HCT116 (cell line): ENCODE data around the gene CPB1. TPM values are rescaled to one million over a fixed set of nuclear protein-coding genes. Genes with fewer than 3 reads are reported as not detected.
A peak's percentile ranks its signal among the peaks of the same experiment; 100 is the strongest.

Experiments
- ATAC-seq: fragments of 200-7000 bp; cut with Tn5 transposase; 2 replicates; pipeline ENCODE4 v1.9.1; 2020; ENCODE audit warnings: mild to moderate bottlenecking, moderate library complexity
- BruUV-seq: library from RNA; stranded (reverse); fragments of 400-500 nt; replicated peaks from 2 replicates; lab custom pipeline; 2021; lab: Mats Ljungman, UMichigan
- CTCF ChIA-PET: fragments of 300-600 bp; sonication (Branson Sonifier 250); formaldehyde crosslinking; loops from one replicate; lab custom pipeline; 2021; ENCODE audit warnings: antibody characterized with exemption; lab: Charles Lee
- POLR2A ChIA-PET: fragments of 300-600, 350-600 bp; sonication (Branson Sonifier 250); formaldehyde crosslinking; loops from one replicate; lab custom pipeline; 2021; ENCODE audit warnings: antibody characterized with exemption; lab: Charles Lee
- RAD21 ChIA-PET, 2 experiments: fragments of 300-600 bp; sonication (Branson Sonifier 250); formaldehyde crosslinking; loops; one replicate each; lab custom pipeline; 2023; ENCODE audit warnings: low total read pairs in 2 of 2; ENCODE audit not compliant: uncharacterized antibody in 2 of 2, unreplicated experiment in 2 of 2, low non-redundant PET in 1 of 2; lab: Charles Lee
- DNase-seq: peaks from one replicate; pipeline ENCODE4 v3.0.0-alpha.2; 2010; ENCODE audit warnings: low read depth, low spot score
- H2AFZ ChIP-seq: fragments of 200-600 bp; shearing (Covaris generic), sonication (generic); 2 replicates; pipeline ENCODE4 v1.6.1; 2017; ENCODE audit warnings: low read depth, mixed run types, mixed read lengths, antibody characterized with exemption, low read length; ENCODE audit not compliant: poor library complexity, severe bottlenecking
- H3K27ac ChIP-seq: 2 replicates; pipeline ENCODE4 v1.5.1; 2012; ENCODE audit warnings: low read depth, low read length
- H3K27me3 ChIP-seq: fragments of 200-600 bp; sonication (generic); 2 replicates; pipeline ENCODE4 v1.6.1; 2016; ENCODE audit warnings: mixed run types, low read length, mixed read lengths; ENCODE audit not compliant: insufficient read depth
- H3K36me3 ChIP-seq, 2 experiments: fragments of 200-500 bp in 1 of 2; fragments of 200-600 bp in 1 of 2; sonication (Bioruptor generic) in 1 of 2; sonication (generic) in 1 of 2; 2 replicates each; pipeline versions ENCODE4 v1.5.1 to v1.6.1; 2014 to 2016; ENCODE audit warnings: low read length in 2 of 2, inconsistent platforms in 1 of 2, mixed read lengths in 1 of 2, mixed run types in 1 of 2; ENCODE audit not compliant: insufficient read depth in 2 of 2, control insufficient read depth in 1 of 2
- H3K4me1 ChIP-seq, 2 experiments: fragments of 200-600 bp in 1 of 2; sonication (generic) in 1 of 2; 2 replicates each; pipeline versions ENCODE4 v1.5.1 to v1.6.1; 2012 to 2017; ENCODE audit warnings: low read length in 2 of 2, inconsistent platforms in 1 of 2, mild to moderate bottlenecking in 1 of 2, mixed read lengths in 1 of 2, mixed run types in 1 of 2, moderate library complexity in 1 of 2; ENCODE audit not compliant: insufficient read depth in 2 of 2, control insufficient read depth in 1 of 2
- H3K4me2 ChIP-seq: fragments of 200-600 bp; sonication (generic); 2 replicates; pipeline ENCODE4 v1.6.1; 2017; ENCODE audit warnings: mixed run types, low read length, mixed read lengths
- H3K4me3 ChIP-seq, 2 experiments: fragments of 200-600 bp in 1 of 2; sonication (generic) in 1 of 2; replicated peaks in 1 of 2; 2 replicates each; pipeline ENCODE4 v1.5.1; 2011 to 2016; ENCODE audit warnings: low read length in 2 of 2, control low read depth in 1 of 2, low read depth in 1 of 2, mild to moderate bottlenecking in 1 of 2, mixed read lengths in 1 of 2, mixed run types in 1 of 2
- H3K79me2 ChIP-seq: fragments of 200-600 bp; sonication (generic); 2 replicates; pipeline ENCODE4 v1.6.1; 2017; ENCODE audit warnings: mild to moderate bottlenecking, mixed run types, low read length, moderate library complexity, mixed read lengths; ENCODE audit not compliant: insufficient read depth
- H3K9ac ChIP-seq: fragments of 200-600 bp; sonication (generic); 2 replicates; pipeline ENCODE4 v1.6.1; 2016; ENCODE audit warnings: low read length, mixed read lengths
- H3K9me2 ChIP-seq: fragments of 200-600 bp; sonication (generic), shearing (Covaris generic); 2 replicates; pipeline ENCODE4 v1.6.1; 2017; ENCODE audit warnings: mixed run types, mild to moderate bottlenecking, moderate library complexity; ENCODE audit not compliant: insufficient read depth
- H3K9me3 ChIP-seq, 2 experiments: fragments of 200-500 bp in 1 of 2; fragments of 200-600 bp in 1 of 2; sonication (Bioruptor generic) in 1 of 2; sonication (generic) in 1 of 2; 2 replicates each; pipeline ENCODE4 v1.6.1; 2014 to 2017; ENCODE audit warnings: low read length in 2 of 2, mixed read lengths in 2 of 2, inconsistent platforms in 1 of 2, low read depth in 1 of 2, mild to moderate bottlenecking in 1 of 2, mixed run types in 1 of 2, moderate library complexity in 1 of 2; ENCODE audit not compliant: control insufficient read depth in 1 of 2, insufficient read depth in 1 of 2
- H4K20me1 ChIP-seq: fragments of 200-600 bp; sonication (generic), shearing (Covaris generic); 2 replicates; pipeline ENCODE4 v1.6.1; 2017; ENCODE audit warnings: mixed run types, mild to moderate bottlenecking, moderate library complexity; ENCODE audit not compliant: insufficient read depth
- CEBPB ChIP-seq: IDR thresholded peaks from 2 replicates; pipeline ENCODE4 v1.6.1; 2012; ENCODE audit warnings: low read depth
- EZH2 ChIP-seq: fragments of 200-600 bp; sonication (generic); IDR thresholded peaks from 2 replicates; pipeline ENCODE4 v1.6.1; 2017; ENCODE audit warnings: antibody characterized with exemption, mixed run types
- EZH2phosphoT487 ChIP-seq: fragments of 200-600 bp; IDR thresholded peaks from 2 replicates; pipeline ENCODE4 v1.6.1; 2018; ENCODE audit warnings: antibody characterized with exemption, borderline replicate concordance
- FOSL1 ChIP-seq: IDR thresholded peaks from 2 replicates; pipeline ENCODE4 v1.6.1; 2012; ENCODE audit warnings: low read depth
- JUND ChIP-seq: IDR thresholded peaks from 2 replicates; pipeline ENCODE4 v1.6.1; 2012
- POLR2A ChIP-seq: IDR thresholded peaks from 2 replicates; pipeline ENCODE4 v1.7.0; 2011; ENCODE audit warnings: borderline replicate concordance; ENCODE audit not compliant: insufficient read depth, insufficient read length; ENCODE audit errors: extremely low read depth
- SIN3A ChIP-seq: IDR thresholded peaks from 2 replicates; pipeline ENCODE4 v1.6.1; 2012; ENCODE audit warnings: low read depth
- SRF ChIP-seq: IDR thresholded peaks from 2 replicates; pipeline ENCODE4 v1.6.1; 2012; ENCODE audit warnings: low read depth
- TCF7L2 ChIP-seq: IDR thresholded peaks from 2 replicates; pipeline ENCODE4 v1.7.0; 2011; ENCODE audit warnings: borderline replicate concordance, inconsistent platforms; ENCODE audit not compliant: insufficient read depth, insufficient read length; ENCODE audit errors: extremely low read depth
- YY1 ChIP-seq: IDR thresholded peaks from 2 replicates; pipeline ENCODE4 v1.6.1; 2011; ENCODE audit warnings: low read length, low read depth, moderate library complexity, mild to moderate bottlenecking; ENCODE audit not compliant: insufficient replicate concordance; ENCODE audit errors: extremely low read depth
- ZNF274 ChIP-seq: fragments of 200-500 bp; sonication (Bioruptor generic); IDR thresholded peaks from 2 replicates; pipeline ENCODE4 v1.6.1; 2014; ENCODE audit warnings: mild to moderate bottlenecking, low read depth, low read length, inconsistent platforms
- intact Hi-C: fragments of 100-400 bp; cut with micrococcal nuclease; formaldehyde crosslinking; loops from 2 replicates; pipeline ENCODE4 v1.10.0; 2022
- total RNA-seq: library from RNA; stranded (reverse); gene quantifications from one replicate; pipeline ENCODE4 v1.2.1, GENCODE V29; 2021; ENCODE audit not compliant: unreplicated experiment
- TF ChIP-seq, protein P1 (sequence below): IDR thresholded peaks from 2 replicates; pipeline ENCODE4 v1.6.1; 2012
- TF ChIP-seq, protein P2 (sequence below): IDR thresholded peaks from 2 replicates; pipeline ENCODE4 v1.6.1; 2011; ENCODE audit warnings: mild to moderate bottlenecking, low read length, moderate library complexity; ENCODE audit not compliant: insufficient replicate concordance; ENCODE audit errors: extremely low read depth
- TF ChIP-seq, protein P3 (sequence below), 3 experiments: fragments of 200-600 bp in 1 of 3; sonication (generic) in 1 of 3; IDR thresholded peaks in 2 of 3; conservative IDR thresholded peaks in 1 of 3; 2 replicates each; pipeline ENCODE4 v1.5.1; 2012 to 2017; ENCODE audit warnings: low read depth in 2 of 3, low read length in 2 of 3, antibody characterized with exemption in 1 of 3, borderline replicate concordance in 1 of 3, control low read depth in 1 of 3, mild to moderate bottlenecking in 1 of 3, mixed read lengths in 1 of 3, mixed run types in 1 of 3, moderate library complexity in 1 of 3; ENCODE audit not compliant: insufficient read depth in 1 of 3

Gene CPB1
- total RNA-seq, 1 experiment from 2014 or later: 6.2 TPM

DNA sequence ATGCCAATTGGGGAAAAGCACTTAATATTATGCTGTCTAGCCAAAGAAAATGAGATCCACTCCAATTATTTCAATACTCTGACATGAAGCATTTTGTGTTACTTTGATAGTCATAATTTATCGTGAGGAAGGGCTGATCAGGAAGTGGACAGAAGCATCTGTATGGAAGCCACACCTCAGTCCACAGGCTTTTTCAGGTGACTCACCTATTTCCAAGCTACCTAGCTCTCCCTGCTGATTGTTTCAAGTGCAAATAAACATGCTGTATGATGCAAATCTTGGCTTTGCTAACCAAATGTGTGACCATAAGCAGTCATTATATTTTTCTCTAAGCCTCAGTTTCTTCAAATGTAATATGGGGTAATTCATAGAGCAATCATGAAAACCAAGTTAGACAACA lies 30.8 kb upstream of the CPB1 start:
- intact Hi-C loops: no loop called here
- Histone ChIP-seq H2AFZ (peak overlapping the region; percentile 41), H3K4me3 (no peak overlapping the region), H3K27ac (no peak overlapping the region), H3K79me2 (no peaks in the 10 kb centered on the region), H3K9ac (no peak overlapping the region), H3K4me1 (peaks cover 0 to 7% of the 10 kb centered on the region in 2 experiments; a peak in 2 of 4 replicates), H3K36me3 (no peaks in the 10 kb centered on the region), H4K20me1 (no peaks in the 10 kb centered on the region), H3K4me2 (peak overlapping the region; percentile 41; the same call in 1 of the 2 replicates), H3K9me3 (no peaks in the 10 kb centered on the region), H3K9me2 (peaks cover 4% of the 10 kb centered on the region; the same call in 1 of the 2 replicates), H3K27me3 (no peaks in the 10 kb centered on the region)
- RAD21 ChIA-PET: no interaction called here
- DNase-seq: peak; percentile 27
- POLR2A ChIA-PET: no interaction called here
- no peak; the same call in 1 of the 2 replicates for ATAC-seq
- CTCF ChIA-PET: interaction anchor here (1.2 kb wide), 1 partner anchor 33 kb away, joined by 3 read pairs; no protein-coding TSS in a partner anchor
- BruUV-seq: no TSS peak
- TF ChIP-seq EZH2 (no peak), SRF (no peak), POLR2A (no peak), ZNF274 (no peak), JUND (peak; percentile 28; the same call in 1 of the 2 replicates), CEBPB (0 out of 2 replicates have a peak, but pooled peaks have one; percentile 30), SIN3A (no peak), YY1 (no peak), EZH2phosphoT487 (no peak), FOSL1 (peak; percentile 32; the same call in 1 of the 2 replicates), TCF7L2 (no peak)
- TF ChIP-seq, protein P1, sequence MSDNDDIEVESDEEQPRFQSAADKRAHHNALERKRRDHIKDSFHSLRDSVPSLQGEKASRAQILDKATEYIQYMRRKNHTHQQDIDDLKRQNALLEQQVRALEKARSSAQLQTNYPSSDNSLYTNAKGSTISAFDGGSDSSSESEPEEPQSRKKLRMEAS: no peak
- TF ChIP-seq, protein P2, sequence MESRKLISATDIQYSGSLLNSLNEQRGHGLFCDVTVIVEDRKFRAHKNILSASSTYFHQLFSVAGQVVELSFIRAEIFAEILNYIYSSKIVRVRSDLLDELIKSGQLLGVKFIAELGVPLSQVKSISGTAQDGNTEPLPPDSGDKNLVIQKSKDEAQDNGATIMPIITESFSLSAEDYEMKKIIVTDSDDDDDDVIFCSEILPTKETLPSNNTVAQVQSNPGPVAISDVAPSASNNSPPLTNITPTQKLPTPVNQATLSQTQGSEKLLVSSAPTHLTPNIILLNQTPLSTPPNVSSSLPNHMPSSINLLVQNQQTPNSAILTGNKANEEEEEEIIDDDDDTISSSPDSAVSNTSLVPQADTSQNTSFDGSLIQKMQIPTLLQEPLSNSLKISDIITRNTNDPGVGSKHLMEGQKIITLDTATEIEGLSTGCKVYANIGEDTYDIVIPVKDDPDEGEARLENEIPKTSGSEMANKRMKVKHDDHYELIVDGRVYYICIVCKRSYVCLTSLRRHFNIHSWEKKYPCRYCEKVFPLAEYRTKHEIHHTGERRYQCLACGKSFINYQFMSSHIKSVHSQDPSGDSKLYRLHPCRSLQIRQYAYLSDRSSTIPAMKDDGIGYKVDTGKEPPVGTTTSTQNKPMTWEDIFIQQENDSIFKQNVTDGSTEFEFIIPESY: no peak
- TF ChIP-seq, protein P3, sequence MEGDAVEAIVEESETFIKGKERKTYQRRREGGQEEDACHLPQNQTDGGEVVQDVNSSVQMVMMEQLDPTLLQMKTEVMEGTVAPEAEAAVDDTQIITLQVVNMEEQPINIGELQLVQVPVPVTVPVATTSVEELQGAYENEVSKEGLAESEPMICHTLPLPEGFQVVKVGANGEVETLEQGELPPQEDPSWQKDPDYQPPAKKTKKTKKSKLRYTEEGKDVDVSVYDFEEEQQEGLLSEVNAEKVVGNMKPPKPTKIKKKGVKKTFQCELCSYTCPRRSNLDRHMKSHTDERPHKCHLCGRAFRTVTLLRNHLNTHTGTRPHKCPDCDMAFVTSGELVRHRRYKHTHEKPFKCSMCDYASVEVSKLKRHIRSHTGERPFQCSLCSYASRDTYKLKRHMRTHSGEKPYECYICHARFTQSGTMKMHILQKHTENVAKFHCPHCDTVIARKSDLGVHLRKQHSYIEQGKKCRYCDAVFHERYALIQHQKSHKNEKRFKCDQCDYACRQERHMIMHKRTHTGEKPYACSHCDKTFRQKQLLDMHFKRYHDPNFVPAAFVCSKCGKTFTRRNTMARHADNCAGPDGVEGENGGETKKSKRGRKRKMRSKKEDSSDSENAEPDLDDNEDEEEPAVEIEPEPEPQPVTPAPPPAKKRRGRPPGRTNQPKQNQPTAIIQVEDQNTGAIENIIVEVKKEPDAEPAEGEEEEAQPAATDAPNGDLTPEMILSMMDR (IDR thresholded peaks at IDR 0.05 in 2 of 3, conservative IDR thresholded peaks at IDR 0.05 in 1 of 3; ENCODE audit: borderline replicate concordance in 1 of 3, insufficient read depth in 1 of 3, low read depth in 2 of 3, low read length in 2 of 3): no peak
